ENCODE results near the gene KCNB1.

DNA sequence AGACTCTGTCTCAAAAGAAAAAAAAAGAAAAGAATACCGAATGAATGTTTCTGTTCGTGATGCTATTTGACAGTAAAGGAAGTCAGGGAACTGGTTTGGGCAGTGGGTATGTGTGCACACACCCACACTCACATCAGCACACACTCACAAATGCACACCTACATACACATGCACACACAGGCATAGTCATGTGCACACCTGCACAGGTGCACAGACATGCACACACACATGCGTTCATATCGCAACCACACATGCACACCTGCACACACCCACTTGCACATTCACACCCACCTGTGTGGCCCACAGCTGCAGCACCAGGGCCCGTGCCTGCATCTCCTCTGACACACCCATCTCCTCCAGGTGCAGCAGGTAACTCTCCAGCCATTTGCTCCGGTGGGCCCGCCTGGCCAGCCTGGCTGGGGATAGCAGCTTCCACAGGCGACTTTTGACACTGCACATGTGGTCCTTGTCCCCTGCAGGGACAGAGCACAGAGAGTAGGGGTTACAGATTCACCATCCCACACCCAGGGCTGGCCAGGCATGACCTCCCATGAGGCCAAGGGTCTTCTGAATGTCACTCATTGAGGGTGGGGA, 41.4 kb upstream of the KCNB1 start:
- TF ChIP-seq, protein P1, sequence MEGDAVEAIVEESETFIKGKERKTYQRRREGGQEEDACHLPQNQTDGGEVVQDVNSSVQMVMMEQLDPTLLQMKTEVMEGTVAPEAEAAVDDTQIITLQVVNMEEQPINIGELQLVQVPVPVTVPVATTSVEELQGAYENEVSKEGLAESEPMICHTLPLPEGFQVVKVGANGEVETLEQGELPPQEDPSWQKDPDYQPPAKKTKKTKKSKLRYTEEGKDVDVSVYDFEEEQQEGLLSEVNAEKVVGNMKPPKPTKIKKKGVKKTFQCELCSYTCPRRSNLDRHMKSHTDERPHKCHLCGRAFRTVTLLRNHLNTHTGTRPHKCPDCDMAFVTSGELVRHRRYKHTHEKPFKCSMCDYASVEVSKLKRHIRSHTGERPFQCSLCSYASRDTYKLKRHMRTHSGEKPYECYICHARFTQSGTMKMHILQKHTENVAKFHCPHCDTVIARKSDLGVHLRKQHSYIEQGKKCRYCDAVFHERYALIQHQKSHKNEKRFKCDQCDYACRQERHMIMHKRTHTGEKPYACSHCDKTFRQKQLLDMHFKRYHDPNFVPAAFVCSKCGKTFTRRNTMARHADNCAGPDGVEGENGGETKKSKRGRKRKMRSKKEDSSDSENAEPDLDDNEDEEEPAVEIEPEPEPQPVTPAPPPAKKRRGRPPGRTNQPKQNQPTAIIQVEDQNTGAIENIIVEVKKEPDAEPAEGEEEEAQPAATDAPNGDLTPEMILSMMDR (IDR thresholded peaks at IDR 0.05): no peak
- no peak for TF ChIP-seq ZFX (IDR thresholded peaks at IDR 0.05; ENCODE audit: borderline replicate concordance)

Data from 22Rv1 (cell line).